ENCODE data around the gene SMARCAL1. TPM values are rescaled to one million over a fixed set of nuclear protein-coding genes. Genes with fewer than 3 reads are reported as not detected.

SMARCAL1 gene
- total and polyA plus RNA-seq, 9 of the 15 experiments (the other 6 are each of a cell fraction or from before 2014, with no cell fraction given), result 8.2 to 27.9 (median 12.4) TPM

DNA sequence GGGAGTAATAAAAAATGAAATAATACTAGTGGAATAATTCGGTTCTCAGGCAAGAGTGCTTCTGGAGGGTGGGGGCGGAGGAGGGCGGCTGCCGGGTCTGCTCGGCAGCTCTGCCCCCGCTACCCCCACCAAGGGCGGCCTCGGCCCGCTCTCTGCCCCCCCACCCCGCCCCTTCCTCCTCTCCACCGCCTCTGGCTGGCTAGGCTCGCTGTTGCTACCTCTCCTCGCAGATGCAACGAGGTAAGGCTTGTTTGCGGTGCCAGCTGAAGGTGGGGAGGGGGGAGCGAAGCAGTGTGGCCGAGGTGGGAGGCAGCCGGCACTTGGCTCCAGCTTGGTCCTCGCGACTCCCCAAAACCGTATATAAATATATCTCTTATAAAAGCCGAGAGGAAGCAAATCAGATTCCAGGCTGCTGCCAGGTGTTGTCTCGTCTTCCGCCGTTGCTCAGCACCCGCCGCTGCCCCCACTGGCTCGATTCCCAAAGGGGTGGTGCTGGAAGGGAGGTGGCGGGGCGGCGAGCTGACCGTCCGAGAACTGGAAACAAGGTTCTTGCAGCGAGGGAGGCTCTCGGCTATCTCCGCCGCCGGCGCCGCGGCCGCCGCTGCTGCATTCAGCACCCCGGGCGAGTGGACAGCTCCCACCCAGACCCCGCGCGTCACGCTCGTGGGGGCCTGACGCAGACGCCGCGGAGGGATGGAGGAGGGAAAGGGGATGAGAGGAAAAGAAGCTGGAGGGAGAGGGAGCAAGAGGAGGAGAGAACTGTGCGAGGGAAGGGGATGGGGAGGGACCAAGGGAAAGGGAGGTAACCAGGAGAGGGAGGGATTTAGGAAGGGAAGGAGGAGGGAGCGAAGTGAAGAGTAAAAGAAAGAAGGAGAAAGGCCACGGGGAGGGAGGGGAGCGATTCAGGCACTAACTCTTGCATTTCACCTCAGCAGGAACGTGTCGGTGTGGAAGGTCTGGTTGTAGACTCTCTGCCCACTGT lies 40.3 kb upstream of the SMARCAL1 start, which contains the start of gene MARCHF4 (continued):
- TF ChIP-seq, protein P1, sequence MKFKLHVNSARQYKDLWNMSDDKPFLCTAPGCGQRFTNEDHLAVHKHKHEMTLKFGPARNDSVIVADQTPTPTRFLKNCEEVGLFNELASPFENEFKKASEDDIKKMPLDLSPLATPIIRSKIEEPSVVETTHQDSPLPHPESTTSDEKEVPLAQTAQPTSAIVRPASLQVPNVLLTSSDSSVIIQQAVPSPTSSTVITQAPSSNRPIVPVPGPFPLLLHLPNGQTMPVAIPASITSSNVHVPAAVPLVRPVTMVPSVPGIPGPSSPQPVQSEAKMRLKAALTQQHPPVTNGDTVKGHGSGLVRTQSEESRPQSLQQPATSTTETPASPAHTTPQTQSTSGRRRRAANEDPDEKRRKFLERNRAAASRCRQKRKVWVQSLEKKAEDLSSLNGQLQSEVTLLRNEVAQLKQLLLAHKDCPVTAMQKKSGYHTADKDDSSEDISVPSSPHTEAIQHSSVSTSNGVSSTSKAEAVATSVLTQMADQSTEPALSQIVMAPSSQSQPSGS (CRISPR knock-in tag; IDR thresholded peaks at IDR 0.05), result no peak
- TF ChIP-seq NR2C2 (CRISPR knock-in tag; IDR thresholded peaks at IDR 0.05), result 0 out of 2 replicates have a peak, but pooled peaks have one; percentile 39
- TF ChIP-seq NR2C2 (tag; IDR thresholded peaks at IDR 0.05), result no peak
- TF ChIP-seq RBFOX2 (IDR thresholded peaks at IDR 0.05; ENCODE audit: low read depth, low read length), result no peak
- no peak for TF ChIP-seq XRCC3 (IDR thresholded peaks at IDR 0.05)
- TF ChIP-seq, protein P2, sequence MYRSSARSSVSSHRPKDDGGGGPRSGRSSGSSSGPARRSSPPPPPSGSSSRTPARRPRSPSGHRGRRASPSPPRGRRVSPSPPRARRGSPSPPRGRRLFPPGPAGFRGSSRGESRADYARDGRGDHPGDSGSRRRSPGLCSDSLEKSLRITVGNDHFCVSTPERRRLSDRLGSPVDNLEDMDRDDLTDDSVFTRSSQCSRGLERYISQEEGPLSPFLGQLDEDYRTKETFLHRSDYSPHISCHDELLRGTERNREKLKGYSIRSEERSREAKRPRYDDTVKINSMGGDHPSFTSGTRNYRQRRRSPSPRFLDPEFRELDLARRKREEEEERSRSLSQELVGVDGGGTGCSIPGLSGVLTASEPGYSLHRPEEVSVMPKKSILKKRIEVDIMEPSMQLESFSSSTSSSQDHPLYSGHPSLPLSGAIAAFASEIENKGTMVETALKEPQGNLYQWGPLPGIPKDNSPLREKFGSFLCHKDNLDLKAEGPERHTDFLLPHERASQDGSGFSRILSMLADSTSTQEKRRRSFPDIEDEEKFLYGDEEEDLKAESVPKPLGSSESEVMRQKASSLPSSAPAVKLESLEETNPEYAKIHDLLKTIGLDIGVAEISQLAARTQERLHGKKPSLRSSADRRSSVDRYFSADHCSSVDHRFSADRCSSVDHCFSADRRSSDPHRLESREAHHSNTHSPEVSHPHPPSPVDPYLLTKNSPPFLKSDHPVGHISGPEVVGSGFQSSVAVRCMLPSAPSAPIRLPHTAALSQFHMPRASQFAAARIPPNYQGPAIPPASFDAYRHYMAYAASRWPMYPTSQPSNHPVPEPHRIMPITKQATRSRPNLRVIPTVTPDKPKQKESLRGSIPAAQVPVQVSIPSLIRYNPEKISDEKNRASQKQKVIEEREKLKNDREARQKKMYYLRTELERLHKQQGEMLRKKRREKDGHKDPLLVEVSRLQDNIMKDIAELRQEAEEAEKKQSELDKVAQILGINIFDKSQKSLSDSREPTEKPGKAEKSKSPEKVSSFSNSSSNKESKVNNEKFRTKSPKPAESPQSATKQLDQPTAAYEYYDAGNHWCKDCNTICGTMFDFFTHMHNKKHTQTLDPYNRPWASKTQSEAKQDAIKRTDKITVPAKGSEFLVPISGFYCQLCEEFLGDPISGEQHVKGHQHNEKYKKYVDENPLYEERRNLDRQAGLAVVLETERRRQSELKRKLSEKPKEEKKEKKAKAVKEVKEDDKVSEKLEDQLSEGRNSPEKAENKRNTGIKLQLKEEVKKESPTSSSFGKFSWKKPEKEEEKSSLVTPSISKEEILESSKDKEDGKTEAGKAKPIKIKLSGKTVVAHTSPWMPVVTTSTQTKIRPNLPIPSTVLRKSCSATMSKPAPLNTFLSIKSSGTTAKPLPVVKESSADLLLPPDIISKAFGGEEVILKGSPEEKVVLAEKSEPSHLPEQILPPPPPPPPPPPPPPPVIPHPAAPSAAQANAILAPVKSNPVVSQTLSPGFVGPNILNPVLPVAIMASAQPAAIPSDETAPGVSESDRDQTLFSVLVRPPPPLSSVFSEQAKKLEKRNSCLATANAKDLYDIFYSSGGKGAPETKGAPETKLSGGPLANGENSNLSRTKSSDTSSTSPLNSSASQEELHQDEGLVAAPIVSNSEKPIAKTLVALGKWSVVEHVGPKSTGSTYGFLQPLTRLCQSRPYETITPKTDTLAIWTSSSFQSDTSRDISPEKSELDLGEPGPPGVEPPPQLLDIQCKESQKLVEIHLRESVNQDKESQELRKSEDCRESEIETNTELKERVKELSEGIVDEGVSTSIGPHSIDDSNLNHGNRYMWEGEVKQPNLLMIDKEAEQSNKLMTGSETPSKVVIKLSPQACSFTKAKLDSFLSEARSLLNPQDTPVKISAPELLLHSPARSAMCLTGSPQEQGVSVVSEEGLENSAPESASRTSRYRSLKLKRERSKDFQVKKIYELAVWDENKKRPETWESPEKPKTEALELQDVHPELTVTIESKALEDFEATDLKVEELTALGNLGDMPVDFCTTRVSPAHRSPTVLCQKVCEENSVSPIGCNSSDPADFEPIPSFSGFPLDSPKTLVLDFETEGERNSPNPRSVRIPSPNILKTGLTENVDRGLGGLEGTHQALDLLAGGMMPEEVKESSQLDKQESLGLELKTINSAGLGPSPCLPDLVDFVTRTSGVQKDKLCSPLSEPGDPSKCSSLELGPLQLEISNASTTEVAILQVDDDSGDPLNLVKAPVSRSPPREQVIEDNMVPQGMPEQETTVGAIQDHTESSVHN (IDR thresholded peaks at IDR 0.05; ENCODE audit: borderline replicate concordance in 1 of 2, low read depth in 1 of 2), result no peak
- TF ChIP-seq NRF1 (conservative IDR thresholded peaks at IDR 0.05 in 1 of 2, IDR thresholded peaks at IDR 0.05 in 1 of 2), result 0 out of 4 replicates have a peak, but pooled peaks of 1 of the 2 experiments have one; percentile 26
- TF ChIP-seq, protein P3, sequence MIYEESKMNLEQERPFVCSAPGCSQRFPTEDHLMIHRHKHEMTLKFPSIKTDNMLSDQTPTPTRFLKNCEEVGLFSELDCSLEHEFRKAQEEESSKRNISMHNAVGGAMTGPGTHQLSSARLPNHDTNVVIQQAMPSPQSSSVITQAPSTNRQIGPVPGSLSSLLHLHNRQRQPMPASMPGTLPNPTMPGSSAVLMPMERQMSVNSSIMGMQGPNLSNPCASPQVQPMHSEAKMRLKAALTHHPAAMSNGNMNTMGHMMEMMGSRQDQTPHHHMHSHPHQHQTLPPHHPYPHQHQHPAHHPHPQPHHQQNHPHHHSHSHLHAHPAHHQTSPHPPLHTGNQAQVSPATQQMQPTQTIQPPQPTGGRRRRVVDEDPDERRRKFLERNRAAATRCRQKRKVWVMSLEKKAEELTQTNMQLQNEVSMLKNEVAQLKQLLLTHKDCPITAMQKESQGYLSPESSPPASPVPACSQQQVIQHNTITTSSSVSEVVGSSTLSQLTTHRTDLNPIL (CRISPR knock-in tag; IDR thresholded peaks at IDR 0.05), result no peak
- TF ChIP-seq, protein P4, sequence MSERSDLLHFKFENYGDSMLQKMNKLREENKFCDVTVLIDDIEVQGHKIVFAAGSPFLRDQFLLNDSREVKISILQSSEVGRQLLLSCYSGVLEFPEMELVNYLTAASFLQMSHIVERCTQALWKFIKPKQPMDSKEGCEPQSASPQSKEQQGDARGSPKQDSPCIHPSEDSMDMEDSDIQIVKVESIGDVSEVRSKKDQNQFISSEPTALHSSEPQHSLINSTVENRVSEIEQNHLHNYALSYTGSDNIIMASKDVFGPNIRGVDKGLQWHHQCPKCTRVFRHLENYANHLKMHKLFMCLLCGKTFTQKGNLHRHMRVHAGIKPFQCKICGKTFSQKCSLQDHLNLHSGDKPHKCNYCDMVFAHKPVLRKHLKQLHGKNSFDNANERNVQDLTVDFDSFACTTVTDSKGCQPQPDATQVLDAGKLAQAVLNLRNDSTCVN (CRISPR knock-in tag; IDR thresholded peaks at IDR 0.05), result 0 out of 2 replicates have a peak, but pooled peaks have one; percentile 67
- TF ChIP-seq MTA2 (IDR thresholded peaks at IDR 0.05; ENCODE audit: low read depth), result no peak
- TF ChIP-seq ZNF3 (CRISPR knock-in tag; IDR thresholded peaks at IDR 0.05), result no peak
- no peak for TF ChIP-seq NR1H2 (CRISPR knock-in tag; IDR thresholded peaks at IDR 0.05)
- TF ChIP-seq ESRRA (IDR thresholded peaks at IDR 0.05; ENCODE audit: borderline replicate concordance, low read depth), result no peak
- no peak for TF ChIP-seq ZNF717 (CRISPR knock-in tag; IDR thresholded peaks at IDR 0.05)
- no peak for TF ChIP-seq MCM7 (IDR thresholded peaks at IDR 0.05)

All from K562 (cell line).